ENCODE data around the gene RBSN. TPM values are rescaled to one million over a fixed set of nuclear protein-coding genes. Genes with fewer than 3 reads are reported as not detected.

RBSN gene
- total and polyA plus RNA-seq, 2 experiments from 2014 or later = 10.6 to 26.5 TPM

DNA sequence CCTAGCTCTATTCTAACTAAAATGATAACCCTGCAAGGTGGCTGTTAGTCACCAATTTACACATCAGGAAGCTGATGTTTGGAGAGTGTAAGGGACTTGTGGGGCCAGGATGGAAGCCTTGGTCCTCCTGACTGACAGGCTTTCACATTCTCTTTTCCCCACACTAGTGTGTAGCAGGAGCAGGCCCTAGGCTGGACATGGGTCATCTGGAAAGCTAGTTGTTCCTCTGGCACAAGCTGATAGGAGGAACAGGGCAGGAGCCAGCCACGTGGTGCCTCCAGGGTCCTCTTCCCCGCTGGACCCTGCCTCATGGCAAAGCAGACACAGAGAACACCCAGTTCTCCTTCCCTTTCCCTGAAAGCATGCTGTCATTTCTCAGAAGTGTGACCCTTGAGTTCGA lies 18.1 kb upstream of the RBSN start:
- H3K4me2 ChIP-seq = no peak overlapping the region
- H3K4me1 ChIP-seq (ENCODE audit: insufficient read depth) = peaks cover 11% of the 10 kb centered on the region
- no peaks in the 10 kb centered on the region for H3K36me3 ChIP-seq (ENCODE audit: insufficient read depth)
- no peak overlapping the region for H3K27ac Mint-ChIP-seq
- no peak overlapping the region for H2AFZ ChIP-seq
- no peak overlapping the region for H3K4me3 ChIP-seq
- H3K4me1 Mint-ChIP-seq = peaks cover 25% of the 10 kb centered on the region
- DNase-seq (ENCODE audit: low spot score) (no peak), ATAC-seq (no peak)
- peaks cover 2% of the 10 kb centered on the region; the same call in 1 of the 3 replicates for H3K9me3 Mint-ChIP-seq
- peaks cover 12% of the 10 kb centered on the region for H3K27me3 Mint-ChIP-seq (ENCODE audit: insufficient read depth, low read depth, poor library complexity)
- no peak for TF ChIP-seq NANOG (IDR thresholded peaks at IDR 0.05; ENCODE audit: borderline replicate concordance)
- TF ChIP-seq, protein P1, sequence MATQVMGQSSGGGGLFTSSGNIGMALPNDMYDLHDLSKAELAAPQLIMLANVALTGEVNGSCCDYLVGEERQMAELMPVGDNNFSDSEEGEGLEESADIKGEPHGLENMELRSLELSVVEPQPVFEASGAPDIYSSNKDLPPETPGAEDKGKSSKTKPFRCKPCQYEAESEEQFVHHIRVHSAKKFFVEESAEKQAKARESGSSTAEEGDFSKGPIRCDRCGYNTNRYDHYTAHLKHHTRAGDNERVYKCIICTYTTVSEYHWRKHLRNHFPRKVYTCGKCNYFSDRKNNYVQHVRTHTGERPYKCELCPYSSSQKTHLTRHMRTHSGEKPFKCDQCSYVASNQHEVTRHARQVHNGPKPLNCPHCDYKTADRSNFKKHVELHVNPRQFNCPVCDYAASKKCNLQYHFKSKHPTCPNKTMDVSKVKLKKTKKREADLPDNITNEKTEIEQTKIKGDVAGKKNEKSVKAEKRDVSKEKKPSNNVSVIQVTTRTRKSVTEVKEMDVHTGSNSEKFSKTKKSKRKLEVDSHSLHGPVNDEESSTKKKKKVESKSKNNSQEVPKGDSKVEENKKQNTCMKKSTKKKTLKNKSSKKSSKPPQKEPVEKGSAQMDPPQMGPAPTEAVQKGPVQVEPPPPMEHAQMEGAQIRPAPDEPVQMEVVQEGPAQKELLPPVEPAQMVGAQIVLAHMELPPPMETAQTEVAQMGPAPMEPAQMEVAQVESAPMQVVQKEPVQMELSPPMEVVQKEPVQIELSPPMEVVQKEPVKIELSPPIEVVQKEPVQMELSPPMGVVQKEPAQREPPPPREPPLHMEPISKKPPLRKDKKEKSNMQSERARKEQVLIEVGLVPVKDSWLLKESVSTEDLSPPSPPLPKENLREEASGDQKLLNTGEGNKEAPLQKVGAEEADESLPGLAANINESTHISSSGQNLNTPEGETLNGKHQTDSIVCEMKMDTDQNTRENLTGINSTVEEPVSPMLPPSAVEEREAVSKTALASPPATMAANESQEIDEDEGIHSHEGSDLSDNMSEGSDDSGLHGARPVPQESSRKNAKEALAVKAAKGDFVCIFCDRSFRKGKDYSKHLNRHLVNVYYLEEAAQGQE (IDR thresholded peaks at IDR 0.05; ENCODE audit: unreplicated experiment) = no peak
- no peak for TF ChIP-seq JUNB (IDR thresholded peaks at IDR 0.05; ENCODE audit: unreplicated experiment)
- TF ChIP-seq POLR2AphosphoS5 (IDR thresholded peaks at IDR 0.05; ENCODE audit: low read depth) = no peak
- no peak for TF ChIP-seq CREB1 (CRISPR knock-in tag; IDR thresholded peaks at IDR 0.05; ENCODE audit: low read depth)
- TF ChIP-seq ZNF114 (CRISPR knock-in tag; IDR thresholded peaks at IDR 0.05) = no peak
- H3F3A ChIP-seq (replicated peaks; ENCODE audit: low read depth) = no peaks in the 10 kb centered on the region
- no peak overlapping the region for H3K4me3 Mint-ChIP-seq
- no peak overlapping the region for H3K27ac ChIP-seq (ENCODE audit: low read depth)
- no peaks in the 10 kb centered on the region for H3K36me3 Mint-ChIP-seq (ENCODE audit: low read depth)
- no peaks in the 10 kb centered on the region for H3K79me2 ChIP-seq (replicated peaks; ENCODE audit: insufficient read depth)
- H3K27me3 ChIP-seq (ENCODE audit: insufficient read depth) = no peaks in the 10 kb centered on the region
- no peaks in the 10 kb centered on the region for H4K20me1 ChIP-seq (replicated peaks; ENCODE audit: insufficient read depth)
- no peaks in the 10 kb centered on the region for H3K9me2 ChIP-seq (ENCODE audit: insufficient read depth)

DNA sequence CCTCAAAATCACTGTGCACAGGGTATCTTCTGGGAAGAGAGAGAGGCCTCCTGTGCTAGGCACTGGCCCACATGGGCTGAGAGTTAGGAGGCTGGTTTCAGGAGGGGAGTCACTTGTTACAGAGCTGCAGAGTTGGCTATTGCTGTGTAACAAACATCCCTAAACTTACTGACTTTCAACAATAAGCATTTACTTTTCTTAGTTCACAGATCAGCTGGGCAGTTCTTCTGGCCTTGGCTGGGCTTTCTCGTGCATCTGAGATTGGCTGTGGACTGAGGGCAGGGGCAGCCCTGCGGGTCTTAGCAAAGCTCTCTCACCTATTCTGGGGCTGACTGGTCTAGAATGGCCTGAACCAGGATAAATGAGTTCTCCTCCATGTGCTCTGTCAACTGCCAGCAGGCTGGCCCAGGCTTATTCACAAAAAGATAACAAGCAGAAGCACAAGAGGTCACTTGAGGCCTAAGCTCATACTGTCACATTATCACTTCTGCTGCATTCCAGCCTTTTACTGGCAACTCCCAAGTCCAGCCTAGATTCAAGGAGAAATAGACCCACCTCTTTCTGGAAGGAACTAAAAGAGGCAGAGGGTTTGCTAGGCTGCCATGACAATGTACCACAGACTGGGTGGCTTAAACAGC lies 17.2 kb upstream of the RBSN start:
- DNase-seq (ENCODE audit: low spot score) (no peak), ATAC-seq (no peak)
- Histone ChIP-seq H3K4me2 (no peak overlapping the region), H3K4me3 (no peak overlapping the region), H4K20me1 (replicated peaks; ENCODE audit: insufficient read depth) (no peaks in the 10 kb centered on the region), H3K4me1 (ENCODE audit: insufficient read depth) (peaks cover 11% of the 10 kb centered on the region), H3K9me2 (ENCODE audit: insufficient read depth) (no peaks in the 10 kb centered on the region), H3K27ac (ENCODE audit: low read depth) (no peak overlapping the region), H3K79me2 (replicated peaks; ENCODE audit: insufficient read depth) (no peaks in the 10 kb centered on the region), H2AFZ (no peak overlapping the region), H3F3A (replicated peaks; ENCODE audit: low read depth) (no peaks in the 10 kb centered on the region), H3K36me3 (ENCODE audit: insufficient read depth) (no peaks in the 10 kb centered on the region), H3K27me3 (ENCODE audit: insufficient read depth) (no peaks in the 10 kb centered on the region)
- Mint-ChIP-seq H3K27ac (no peak overlapping the region), H3K4me3 (no peak overlapping the region), H3K36me3 (ENCODE audit: low read depth) (no peaks in the 10 kb centered on the region), H3K4me1 (peaks cover 25% of the 10 kb centered on the region), H3K9me3 (peaks cover 2% of the 10 kb centered on the region; the same call in 1 of the 3 replicates), H3K27me3 (ENCODE audit: insufficient read depth, low read depth, poor library complexity) (peaks cover 12% of the 10 kb centered on the region)
- TF ChIP-seq, protein P1 (IDR thresholded peaks at IDR 0.05; ENCODE audit: unreplicated experiment) = no peak
- TF ChIP-seq STAT1 (IDR thresholded peaks at IDR 0.05; ENCODE audit: unreplicated experiment) (no peak), ZNF114 (CRISPR knock-in tag; IDR thresholded peaks at IDR 0.05) (no peak), ZNF331 (CRISPR knock-in tag; IDR thresholded peaks at IDR 0.05; ENCODE audit: low read depth) (no peak), EZH2 (IDR thresholded peaks at IDR 0.05; ENCODE audit: low read depth, unreplicated experiment) (no peak), JUNB (IDR thresholded peaks at IDR 0.05; ENCODE audit: unreplicated experiment) (no peak), NANOG (IDR thresholded peaks at IDR 0.05; ENCODE audit: borderline replicate concordance) (no peak), POLR2AphosphoS5 (IDR thresholded peaks at IDR 0.05; ENCODE audit: low read depth) (no peak)

Measured in GM23338 (cell line).